ENCODE results near the gene EPHA2.

DNA sequence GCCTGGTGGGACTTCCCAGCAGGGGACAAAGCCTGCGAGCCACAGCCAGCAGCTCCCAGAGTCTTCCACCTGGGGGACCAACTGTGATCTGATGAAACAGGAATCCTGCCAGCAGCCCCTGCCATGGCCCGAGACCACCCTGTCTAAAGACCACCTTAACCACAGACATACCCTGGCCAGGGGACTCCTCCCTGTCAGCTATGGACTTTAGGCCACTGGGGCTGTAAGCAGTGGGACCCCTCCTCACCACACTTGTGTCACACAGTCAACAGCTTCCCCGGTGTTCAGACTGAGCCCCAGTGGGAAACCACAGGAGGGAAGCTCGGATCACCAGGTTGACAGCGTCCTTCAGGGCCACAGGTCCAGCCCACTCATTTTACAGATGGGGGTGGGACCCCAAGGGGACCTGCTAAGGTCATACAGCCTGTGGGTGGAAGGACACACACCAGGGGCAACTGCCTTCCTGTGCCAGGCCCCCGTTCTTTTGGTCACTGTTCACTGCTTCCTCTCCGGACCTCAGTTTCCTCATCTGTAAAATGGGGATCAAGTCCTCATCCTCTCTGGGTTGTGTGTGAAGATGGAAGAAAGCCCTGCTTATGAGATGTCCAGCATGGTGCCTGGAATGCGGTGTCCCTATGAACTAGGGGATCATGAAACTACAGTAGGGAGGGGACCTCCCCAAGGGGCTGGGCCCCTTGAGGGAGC lies 11.4 kb downstream of the EPHA2 start:
- TF ChIP-seq POLR2A (IDR thresholded peaks at IDR 0.05), result no peak
- TF ChIP-seq, protein P1, sequence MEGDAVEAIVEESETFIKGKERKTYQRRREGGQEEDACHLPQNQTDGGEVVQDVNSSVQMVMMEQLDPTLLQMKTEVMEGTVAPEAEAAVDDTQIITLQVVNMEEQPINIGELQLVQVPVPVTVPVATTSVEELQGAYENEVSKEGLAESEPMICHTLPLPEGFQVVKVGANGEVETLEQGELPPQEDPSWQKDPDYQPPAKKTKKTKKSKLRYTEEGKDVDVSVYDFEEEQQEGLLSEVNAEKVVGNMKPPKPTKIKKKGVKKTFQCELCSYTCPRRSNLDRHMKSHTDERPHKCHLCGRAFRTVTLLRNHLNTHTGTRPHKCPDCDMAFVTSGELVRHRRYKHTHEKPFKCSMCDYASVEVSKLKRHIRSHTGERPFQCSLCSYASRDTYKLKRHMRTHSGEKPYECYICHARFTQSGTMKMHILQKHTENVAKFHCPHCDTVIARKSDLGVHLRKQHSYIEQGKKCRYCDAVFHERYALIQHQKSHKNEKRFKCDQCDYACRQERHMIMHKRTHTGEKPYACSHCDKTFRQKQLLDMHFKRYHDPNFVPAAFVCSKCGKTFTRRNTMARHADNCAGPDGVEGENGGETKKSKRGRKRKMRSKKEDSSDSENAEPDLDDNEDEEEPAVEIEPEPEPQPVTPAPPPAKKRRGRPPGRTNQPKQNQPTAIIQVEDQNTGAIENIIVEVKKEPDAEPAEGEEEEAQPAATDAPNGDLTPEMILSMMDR (IDR thresholded peaks at IDR 0.05), result no peak

All from body of pancreas (tissue), 4 donors.